Hypothalamus (tissue), 51 donors: ENCODE measurements around the gene POP4.
"Not testable (repeated sequence)": the region's sequence is repeated elsewhere in the genome, so short reads cannot be mapped to it uniquely, and the experiment has no call there.

Experiments used
- DNase-seq, 51 donors: peaks; one replicate each; lab custom pipeline; 2025; lab: John Stamatoyannopoulos, UW

The POP4 gene, protein sequence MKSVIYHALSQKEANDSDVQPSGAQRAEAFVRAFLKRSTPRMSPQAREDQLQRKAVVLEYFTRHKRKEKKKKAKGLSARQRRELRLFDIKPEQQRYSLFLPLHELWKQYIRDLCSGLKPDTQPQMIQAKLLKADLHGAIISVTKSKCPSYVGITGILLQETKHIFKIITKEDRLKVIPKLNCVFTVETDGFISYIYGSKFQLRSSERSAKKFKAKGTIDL

DNA sequence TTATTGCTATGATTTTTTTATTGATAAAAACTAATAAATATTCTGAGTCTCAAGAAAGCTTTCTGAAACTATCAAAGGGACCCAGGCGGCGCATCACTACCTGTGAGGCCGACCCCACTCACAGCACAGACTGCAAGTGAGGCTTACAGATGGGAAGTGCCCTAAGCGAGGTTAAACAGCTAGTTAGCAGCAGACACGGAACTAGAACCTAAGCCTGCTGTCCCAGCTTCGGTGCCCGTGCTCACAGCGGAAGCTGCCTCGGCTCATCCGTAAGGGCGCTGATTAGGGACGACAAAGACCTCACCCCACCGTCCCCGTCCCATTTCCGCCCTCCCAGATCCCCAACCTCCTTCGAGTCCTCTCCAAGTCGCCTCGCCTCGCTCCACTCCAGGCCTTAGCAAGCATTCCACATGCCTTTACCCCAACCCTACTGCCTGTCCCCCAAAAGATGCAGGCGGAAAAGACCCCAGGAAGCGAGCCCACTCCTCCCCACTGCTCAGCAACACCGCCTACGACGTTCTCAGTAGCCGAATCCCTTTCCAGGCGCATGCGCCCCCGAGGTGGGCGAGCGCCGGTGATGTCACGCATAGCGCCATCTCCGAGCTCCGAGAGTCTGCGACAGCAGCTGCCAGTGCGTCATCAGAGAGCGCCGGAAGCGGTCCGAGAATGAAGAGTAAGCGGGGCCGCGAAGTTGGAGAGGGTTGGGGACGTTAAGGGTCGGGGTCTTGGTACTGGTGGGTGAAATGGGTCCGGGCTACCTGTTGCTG, at the start of gene POP4:
Gene POP4 (plus strand): TSS at position 631 of the 767 bp plus-strand sequence. CDS start 36 bp downstream, at position 667.
- DNase-seq, result peak; percentile 82 to 98 (median 94)

DNA sequence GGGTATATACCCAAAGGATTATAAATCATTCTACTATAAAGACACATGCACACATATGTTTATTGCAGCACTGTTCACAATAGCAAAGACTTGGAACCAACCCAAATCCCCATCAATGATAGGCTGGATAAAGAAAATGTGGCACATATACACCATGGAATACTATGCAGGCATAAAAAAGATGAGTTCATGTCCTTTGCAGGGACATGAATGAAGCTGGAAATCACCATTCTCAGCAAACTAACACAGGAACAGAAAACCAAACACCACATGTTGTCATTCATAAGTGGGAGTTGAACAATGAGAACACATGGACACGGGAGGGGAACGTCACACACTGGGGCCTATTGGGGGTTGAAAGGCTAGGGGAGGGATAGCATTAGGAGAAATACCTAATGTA, 47.0 kb upstream of the POP4 start:
- DNase-seq, result not testable (repeated sequence)

DNA sequence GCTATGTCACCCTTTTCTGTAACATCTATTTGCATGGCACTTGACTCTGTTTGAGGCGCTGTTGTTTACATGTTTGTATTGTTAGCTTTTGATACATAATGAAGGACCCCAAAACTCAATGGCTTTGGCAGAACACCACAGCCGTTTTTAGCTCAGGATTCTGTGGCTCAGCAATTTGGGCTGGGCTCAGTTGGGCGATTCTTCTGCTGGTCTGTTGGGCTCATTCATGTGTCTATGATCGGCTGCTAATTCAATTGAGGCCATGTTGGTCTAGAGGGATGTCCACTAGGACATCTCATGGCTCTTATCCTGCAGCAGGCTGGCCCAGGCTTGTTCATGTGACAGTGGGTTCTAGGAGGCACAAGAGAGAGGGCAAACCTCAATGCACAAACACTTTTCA, 46.3 kb upstream of the POP4 start:
- no peak for DNase-seq

DNA sequence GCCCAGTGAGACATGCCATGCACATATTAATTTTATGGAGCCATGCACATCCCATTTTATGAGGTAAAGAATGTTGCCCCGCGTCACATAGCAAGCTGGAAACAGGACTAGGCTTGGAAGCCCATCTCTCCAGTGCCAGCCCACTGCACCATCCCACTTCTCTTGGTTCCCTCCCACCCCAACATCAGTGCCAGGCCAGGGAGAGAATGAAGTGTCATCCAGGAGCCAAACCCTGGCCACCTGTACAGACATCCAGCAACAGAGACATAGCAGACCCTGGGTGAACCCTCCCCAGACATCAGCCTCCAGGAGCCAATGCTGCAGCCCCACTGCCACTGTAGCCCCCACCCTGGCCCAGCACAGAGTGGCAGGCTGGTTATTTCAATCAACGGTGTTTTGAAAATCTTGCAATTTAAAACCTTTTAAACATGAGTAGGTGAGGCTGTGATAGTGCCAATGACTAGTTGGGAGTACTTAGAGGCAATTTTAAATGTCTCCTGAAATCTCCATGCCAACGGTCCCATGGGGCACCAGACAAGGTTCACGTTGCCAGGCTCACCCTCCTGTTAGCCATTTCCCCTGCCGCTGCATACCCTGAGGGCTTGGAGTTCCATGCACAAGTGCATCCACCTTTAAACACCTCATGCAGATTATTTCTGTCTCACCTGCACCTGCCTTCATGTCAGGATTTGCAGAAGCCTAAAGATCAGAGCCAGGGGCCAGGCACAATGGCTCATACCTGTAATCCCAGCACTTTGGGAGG, 45.6 kb upstream of the POP4 start:
- DNase-seq, result no peak

DNA sequence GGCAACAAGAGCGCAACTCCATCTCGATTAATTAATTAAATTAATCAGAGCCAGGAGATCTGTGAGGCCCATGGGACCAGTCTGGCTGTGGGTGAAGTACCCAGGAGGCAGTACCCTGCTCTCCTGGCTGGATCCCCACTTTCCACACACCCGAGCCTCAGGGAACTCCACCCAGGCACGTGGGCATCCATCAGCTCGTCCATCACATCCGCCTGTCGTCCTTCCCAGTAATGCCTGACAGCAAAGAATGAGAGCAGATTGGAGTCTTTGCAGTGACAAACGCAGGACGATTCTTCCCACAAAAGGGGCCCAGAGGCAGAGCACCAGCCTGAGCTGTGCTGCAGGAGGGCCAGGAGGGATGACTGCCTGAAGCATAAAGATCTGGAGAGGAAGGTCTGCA, 44.5 kb upstream of the POP4 start:
- no peak for DNase-seq

DNA sequence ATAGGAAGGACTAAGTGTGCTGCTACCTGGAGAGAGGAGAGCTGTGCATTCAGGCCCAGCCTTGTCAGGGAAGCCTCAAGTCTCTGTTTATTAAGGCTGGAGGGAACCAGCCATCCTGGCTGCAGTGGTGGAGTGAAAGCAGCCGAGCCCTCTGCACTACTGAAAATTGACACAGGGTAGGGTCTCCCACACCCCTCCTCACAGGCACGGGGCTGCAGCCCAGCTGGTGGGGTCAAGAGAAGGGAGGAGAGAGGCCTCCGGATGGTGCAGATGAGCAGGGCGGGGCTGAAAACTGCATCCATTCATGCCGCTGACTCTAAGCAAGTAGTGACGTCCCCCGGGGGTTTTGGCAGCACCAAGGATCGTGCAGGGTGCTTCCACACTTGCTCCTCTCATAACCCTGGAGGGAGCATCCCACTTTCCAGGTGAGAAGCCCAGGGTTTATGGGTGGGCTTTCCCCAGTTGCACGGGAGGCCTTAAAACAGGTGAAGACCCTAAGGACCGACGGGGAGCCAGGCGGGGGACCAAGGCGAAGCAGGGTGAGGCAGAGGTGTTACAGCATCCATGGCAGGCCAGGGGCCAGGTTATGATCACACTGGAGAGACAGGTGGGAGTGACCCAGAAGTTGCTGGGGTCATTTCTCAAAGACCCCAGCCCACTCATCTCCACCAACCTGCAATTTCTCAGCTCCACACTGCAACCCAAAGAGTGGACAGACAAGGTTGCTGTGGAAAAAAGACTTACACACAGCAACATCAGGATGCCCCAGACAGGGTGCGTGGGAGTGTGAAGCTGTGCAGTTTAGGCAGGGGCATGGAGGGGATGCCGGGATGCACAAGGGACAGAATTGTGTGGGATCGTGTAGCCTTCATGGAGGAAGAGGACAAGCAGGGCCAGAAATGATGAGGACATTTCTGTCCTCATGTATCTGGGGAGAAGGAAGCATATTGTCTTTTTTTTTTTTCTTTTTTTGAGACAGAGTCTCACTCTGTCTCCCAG, 43.5 kb upstream of the POP4 start:
- DNase-seq, result no peak

DNA sequence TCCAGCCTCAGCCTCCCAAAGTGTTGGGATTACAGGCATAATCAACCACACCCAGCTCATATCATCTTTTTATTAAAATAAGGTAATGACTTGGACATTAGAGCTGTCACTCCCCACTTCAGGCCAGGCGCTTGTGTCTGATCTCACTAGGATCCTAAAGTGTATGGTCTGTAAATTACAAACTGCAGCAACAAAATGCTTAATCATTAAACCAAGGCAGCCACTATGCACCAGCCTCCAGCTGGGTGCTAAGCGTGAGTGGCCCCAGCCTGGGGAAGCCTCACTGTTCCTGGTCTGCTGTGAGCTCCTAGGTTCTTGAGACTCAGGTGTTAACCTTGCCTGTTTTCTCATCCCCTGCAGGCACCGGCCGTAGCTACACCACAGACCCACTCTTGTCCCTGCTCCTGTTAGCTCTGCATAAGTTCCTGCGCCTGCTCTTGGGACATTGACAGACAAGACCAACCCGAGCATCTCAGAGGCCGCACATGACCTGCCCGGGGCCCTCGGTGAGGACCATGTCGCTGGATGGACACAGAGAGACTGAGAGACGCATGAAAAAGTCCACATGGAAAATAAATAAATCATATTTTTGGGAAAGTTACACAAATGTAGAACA, 42.5 kb upstream of the POP4 start:
- DNase-seq, result no peak

DNA sequence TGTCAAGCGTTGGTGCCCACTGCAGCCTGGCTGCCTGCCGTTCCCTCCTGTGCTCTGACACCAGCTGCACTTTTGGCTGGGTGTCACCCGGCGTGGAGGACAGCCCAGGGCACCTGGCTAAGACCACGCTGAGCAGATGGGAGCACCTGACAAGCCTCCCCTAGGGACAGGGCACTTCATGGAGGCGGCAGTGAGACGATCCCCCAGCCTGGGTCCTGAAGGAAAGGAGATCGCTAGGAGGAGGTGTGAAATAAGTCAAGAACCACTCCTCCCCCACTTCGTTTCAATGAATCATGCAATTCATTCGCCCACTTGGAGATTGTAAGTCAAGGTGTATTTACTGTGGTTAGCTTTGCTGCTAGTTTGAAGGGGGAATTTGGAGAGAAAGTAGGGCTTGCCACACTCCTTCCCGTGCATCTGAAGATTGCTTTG, 41.5 kb upstream of the POP4 start:
- peak in 1 of 51 donors; percentile 19 for DNase-seq

DNA sequence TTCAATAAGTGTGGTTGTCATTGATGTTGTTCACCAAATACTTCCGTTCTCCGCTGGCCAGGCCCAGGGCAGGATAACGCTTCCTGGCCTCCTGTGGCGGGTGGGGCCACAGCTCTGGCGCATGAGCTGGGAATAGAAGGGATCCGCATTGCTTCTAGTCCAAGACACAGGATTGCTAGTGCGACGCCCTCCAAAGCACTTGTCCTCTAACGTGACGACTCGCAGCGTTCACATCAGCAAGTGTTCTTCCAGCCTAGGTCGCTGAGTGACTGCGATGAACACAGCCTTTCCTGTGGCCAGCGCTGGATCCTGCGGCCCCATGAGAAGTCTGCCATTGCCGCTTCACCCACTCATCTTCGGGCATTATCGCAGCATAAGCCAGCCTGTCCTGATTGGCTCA, 40.9 kb upstream of the POP4 start:
- DNase-seq, result no peak

DNA sequence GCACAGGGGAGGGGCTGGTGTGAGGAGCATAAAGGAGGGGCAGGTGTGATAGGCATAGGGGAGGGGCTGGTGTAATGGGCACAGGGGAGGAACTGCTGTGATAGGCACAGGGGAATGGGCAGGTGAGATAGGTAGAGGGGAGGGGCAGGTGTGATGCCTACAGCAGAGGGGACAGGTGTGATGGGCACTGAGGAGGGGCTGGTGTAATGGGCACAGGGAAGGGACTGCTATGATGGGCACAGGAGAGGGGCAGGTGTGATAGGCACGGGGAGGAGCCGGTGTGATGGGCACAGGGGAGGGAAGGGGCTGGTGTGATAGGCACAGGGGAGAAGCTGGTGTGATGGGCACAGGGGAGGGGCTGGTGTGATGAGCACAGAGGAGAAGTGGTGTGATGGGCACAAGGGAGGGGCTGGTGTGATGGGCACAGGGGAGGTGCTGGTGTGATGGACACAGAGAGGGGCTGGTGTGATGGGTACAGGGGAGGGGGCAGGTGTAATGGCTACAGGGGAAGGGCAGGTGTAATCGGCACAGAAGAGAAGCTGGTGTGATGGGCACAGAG, 39.5 kb upstream of the POP4 start:
- no peak for DNase-seq

DNA sequence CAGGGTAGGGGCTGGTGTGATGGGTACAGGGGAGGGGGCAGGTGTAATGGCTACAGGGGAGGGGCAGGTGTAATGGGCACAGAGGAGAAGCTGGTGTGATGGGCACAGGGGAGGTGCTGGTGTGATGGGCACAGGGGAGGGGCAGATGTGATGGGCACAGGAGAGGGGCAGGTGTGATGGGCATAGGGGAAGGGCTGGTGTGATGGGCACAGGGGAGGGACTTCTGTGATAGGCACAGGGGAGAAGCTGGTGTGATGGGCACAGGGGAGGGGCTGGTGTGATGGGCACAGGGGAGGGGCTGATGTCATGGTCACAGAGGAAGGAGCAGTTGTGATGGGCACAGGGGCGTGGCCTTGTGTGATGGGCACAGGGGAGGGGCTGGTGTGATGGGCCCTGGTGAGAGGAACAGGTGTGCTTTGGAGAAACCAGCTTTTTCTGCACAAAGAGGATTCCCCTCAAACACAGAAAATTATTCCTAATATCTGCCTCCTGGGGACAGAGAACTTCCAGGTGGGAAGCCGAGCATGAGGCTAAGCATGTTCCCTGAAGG, 38.6 kb upstream of the POP4 start:
- DNase-seq, result no peak

DNA sequence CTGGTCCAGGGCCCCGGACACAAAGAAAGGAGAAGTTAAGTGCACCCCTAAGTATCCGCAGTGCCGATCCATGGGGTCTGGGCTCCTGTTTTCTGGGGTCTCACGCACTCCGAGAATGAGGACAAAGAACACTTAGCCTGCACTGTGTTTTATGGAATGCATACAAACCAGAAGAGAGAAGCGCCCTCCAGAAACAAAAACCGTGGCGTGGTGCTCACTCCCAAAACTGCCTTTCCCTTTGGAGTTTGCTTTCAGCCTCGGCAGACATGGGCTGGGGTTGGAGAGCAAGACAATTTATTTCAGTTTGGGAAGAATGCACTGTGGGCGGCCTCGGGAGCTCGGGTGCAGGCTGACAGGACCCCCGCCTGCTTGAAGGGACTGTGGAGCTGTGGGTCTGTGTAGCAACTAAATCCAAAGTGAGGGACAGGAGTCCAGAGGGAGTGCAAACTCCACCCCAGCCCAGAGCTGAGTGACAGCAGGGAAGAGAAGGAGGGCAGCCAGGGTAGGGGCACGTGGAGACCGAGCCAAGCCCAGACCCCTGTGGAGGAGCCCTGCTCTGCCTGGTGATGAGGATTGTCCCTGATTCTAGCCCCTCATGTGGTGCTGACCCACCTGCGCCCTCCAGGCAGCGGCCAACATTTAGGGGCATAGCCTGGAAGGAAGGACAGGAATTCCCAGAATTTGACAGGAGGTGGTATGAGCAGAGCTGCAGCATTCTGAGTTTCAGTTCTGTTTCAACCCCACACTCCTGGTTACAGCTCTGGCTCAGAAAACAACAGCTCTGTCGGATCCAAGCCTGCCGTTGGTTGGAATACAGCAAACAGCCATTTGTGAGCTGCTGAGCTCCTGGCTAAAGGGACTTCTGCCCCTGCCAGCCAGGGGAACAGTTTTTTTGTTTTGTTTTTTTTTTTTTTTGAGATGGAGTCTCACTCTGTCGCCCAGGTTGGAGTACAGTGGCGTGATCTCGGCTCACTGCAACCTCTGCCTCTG, 37.8 kb upstream of the POP4 start:
- no peak for DNase-seq

DNA sequence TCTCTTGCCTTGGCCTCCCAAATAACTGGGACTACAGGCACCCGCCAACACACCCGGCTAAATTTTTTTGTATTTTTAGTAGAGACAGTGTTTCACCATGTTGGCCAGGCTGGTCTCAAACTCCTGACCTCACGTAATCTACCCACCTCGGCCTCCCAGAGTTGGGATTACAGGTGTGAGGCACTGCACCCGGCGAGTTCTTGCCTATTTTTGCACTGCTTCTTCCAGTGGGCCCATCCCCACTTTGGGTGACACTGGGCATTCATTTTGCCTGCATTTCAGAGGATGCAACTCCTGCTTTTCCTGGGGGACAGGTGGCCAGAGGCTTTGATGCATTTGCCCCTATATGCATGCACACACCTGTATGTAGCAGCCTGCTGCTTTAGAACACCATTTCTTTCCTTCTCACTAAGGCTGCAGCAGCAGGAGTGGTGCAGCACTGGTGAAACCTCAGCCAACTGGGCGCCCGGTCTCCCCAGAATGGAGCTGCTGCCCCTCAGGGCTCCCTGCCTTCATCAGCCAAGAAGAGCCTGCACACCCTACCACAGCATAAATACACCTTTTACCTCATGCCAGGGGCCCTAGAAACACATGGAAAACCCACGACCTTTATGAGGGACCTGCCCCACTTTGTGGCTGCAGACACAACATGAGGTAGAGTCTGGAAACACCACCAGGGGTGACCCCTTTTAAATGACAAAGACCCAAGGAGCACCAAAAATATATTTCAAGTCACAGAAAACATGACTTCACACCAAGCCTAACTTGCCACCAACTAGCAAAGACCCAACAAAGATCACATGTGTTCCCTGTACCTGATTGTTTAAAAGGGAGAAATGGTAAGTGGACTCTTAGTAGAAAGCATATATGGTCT, 36.8 kb upstream of the POP4 start:
- DNase-seq, result no peak

DNA sequence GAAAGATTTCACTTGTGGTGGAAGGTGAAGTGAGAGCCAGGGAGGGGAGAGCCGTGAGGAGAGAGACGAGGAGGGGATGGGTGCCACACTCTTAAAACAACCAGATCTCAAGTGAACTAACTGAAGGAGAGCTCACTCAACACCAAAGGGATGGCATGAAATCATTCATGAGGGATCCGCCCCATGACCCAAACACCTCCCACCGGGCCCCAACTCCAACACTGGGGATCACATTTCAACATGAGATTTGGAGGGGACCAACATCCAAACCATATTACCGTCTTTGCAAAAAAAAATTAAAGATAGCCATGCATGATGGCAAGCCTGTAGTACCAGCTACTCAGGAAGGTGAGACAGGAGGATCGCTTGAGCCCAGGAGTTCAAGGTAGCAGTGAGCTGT, 34.9 kb upstream of the POP4 start:
- DNase-seq, result no peak

DNA sequence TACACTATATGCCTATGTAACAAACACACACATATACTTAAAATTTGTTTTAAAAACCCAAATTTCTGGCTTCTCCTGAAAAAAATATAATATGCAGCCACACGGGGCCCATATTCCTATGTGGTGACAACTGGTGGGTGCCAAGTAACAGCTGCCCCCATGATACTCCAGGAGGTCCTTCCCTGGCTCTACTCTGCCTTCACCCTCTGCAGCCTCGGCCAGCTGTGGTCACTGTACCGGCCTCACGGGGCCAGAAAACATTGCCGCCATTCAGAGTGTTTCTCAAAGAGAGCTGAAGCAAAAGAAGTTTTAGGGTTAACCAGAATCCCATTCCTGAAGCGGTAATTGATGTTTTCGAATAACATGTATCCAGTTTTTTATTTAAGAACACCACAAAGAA, 32.6 kb upstream of the POP4 start:
- no peak for DNase-seq

DNA sequence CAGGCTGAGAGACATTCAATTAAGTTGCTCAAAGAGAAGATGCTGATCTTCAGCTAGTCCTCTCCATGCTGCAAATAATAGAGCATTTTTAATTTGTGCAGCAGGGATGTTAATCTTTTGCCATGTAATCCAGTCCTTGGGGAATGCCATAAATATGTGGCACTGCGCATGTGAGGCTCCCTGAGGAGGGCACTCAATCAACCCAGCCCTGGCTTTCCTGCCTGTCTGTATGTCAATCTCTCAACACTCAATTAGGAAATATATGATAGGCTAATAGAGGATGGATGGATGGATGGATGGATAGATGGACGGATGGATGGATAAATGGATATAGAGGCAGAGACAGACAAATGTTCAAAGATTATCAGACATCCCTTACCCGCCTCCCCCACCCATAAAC, 31.6 kb upstream of the POP4 start:
- DNase-seq, result no peak

DNA sequence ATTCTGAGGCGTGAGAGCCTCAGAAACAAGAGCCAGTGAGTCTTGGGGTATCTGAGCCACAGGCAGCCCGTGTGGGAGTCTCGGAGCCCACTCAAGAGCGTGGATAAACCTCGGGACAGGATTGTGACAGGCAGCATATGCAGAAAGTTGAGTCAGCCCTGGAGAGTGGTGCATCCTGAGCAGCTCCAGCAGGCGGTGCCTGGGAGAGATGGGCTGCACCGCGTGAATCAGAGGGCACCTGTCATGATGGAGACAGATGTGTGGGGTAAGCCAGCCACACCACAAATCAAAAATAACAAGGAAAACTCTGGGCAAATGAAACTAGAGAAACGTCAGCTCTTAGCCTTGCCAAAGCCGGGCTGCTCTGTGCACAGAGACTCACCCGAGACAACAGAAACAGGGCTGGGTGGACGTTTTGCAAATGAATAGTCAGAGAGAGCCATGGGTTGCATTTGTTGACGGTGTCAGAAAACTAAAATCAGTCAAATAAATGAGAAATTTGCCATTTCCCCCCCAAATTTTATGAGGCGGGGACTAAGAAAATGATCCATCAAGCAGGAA, 30.0 kb upstream of the POP4 start:
- DNase-seq, result peak in 3 of 51 donors; percentile 18 to 61 (median 22)
